ENCODE results near the gene CABP5. TPM values are rescaled to one million over a fixed set of nuclear protein-coding genes. Genes with fewer than 3 reads are reported as not detected.

Gene CABP5
- polyA plus RNA-seq, 1 donor (not counting 4 experiments of a cell fraction or from before 2014, with no cell fraction given), result not detected

GRCh38 chr19:48051335-48052033, 7.6 kb upstream of the CABP5 start:
- DNase-seq (ENCODE audit: low read depth, low spot score) (no peak), FAIRE-seq (no peak)
- H3K4me2 ChIP-seq (ENCODE audit: control insufficient read depth, extremely low read depth, insufficient read depth, low read depth, low read length), result no peak overlapping the region
- H3K9me3 ChIP-seq (ENCODE audit: control insufficient read depth, low read depth, low read length), result peaks cover 5% of the 10 kb centered on the region
- peaks cover 3% of the 10 kb centered on the region for H3K4me1 ChIP-seq (ENCODE audit: control insufficient read depth, extremely low read depth, insufficient read depth, low read length)
- H3K27ac ChIP-seq (ENCODE audit: control insufficient read depth, insufficient read depth, low read length), result no peak overlapping the region
- no peaks in the 10 kb centered on the region for H3K36me3 ChIP-seq (ENCODE audit: control insufficient read depth in 2 of 2, extremely low read depth in 1 of 2, insufficient read depth in 2 of 2, low read length in 2 of 2)
- no peak for TF ChIP-seq CTCF (optimal IDR thresholded peaks at IDR 0.05 in 1 of 3, IDR thresholded peaks at IDR 0.05 in 1 of 3, conservative IDR thresholded peaks at IDR 0.05 in 1 of 3; ENCODE audit: extremely low read depth in 1 of 3, insufficient read depth in 2 of 3, low read length in 3 of 3)
- TF ChIP-seq EZH2 (IDR thresholded peaks at IDR 0.05; ENCODE audit: low read length), result no peak
- no peak overlapping the region for H3K4me3 ChIP-seq (ENCODE audit: control insufficient read depth in 2 of 3, extremely low read depth in 1 of 3, insufficient read depth in 2 of 3, low read depth in 1 of 3, low read length in 3 of 3)
- no peak overlapping the region for H3K9ac ChIP-seq (ENCODE audit: control insufficient read depth, extremely low read depth, insufficient read depth, low read length)
- no peaks in the 10 kb centered on the region for H3K9me1 ChIP-seq (ENCODE audit: control insufficient read depth, extremely low read depth, insufficient read depth, low read length)
- H3K79me2 ChIP-seq (ENCODE audit: control insufficient read depth, insufficient read depth, low read length), result no peaks in the 10 kb centered on the region
- H2AFZ ChIP-seq (ENCODE audit: control insufficient read depth, low read length), result no peak overlapping the region
- no peaks in the 10 kb centered on the region for H4K20me1 ChIP-seq (ENCODE audit: control insufficient read depth, extremely low read depth, insufficient read depth, low read length)
- H3K27me3 ChIP-seq (ENCODE audit: control insufficient read depth, extremely low read depth, insufficient read depth, low read length), result no peaks in the 10 kb centered on the region
- dilution Hi-C loops (cut with MboI; ENCODE audit: extremely low pct_ligation_motif_present, low sequenced_read_pairs), result no loop called here

GRCh38 chr19:48044561-48044960, 682 bp upstream of the CABP5 start:
- H3K4me2 ChIP-seq (ENCODE audit: control insufficient read depth, extremely low read depth, insufficient read depth, low read depth, low read length), result no peak overlapping the region
- no peaks in the 10 kb centered on the region for H3K4me1 ChIP-seq (ENCODE audit: control insufficient read depth, extremely low read depth, insufficient read depth, low read length)
- no peak overlapping the region for H2AFZ ChIP-seq (ENCODE audit: control insufficient read depth, low read length)
- H3K4me3 ChIP-seq (ENCODE audit: control insufficient read depth in 2 of 3, extremely low read depth in 1 of 3, insufficient read depth in 2 of 3, low read depth in 1 of 3, low read length in 3 of 3), result no peak overlapping the region
- no peaks in the 10 kb centered on the region for H4K20me1 ChIP-seq (ENCODE audit: control insufficient read depth, extremely low read depth, insufficient read depth, low read length)
- dilution Hi-C loops (cut with MboI; ENCODE audit: extremely low pct_ligation_motif_present, low sequenced_read_pairs), result no loop called here
- H3K9me1 ChIP-seq (ENCODE audit: control insufficient read depth, extremely low read depth, insufficient read depth, low read length), result no peaks in the 10 kb centered on the region
- H3K27me3 ChIP-seq (ENCODE audit: control insufficient read depth, extremely low read depth, insufficient read depth, low read length), result no peaks in the 10 kb centered on the region
- no peak overlapping the region for H3K27ac ChIP-seq (ENCODE audit: control insufficient read depth, insufficient read depth, low read length)
- no peaks in the 10 kb centered on the region for H3K36me3 ChIP-seq (ENCODE audit: control insufficient read depth in 2 of 2, extremely low read depth in 1 of 2, insufficient read depth in 2 of 2, low read length in 2 of 2)
- H3K9me3 ChIP-seq (ENCODE audit: control insufficient read depth, low read depth, low read length), result no peaks in the 10 kb centered on the region
- TF ChIP-seq EZH2 (IDR thresholded peaks at IDR 0.05; ENCODE audit: low read length) (no peak), CTCF (optimal IDR thresholded peaks at IDR 0.05 in 1 of 3, IDR thresholded peaks at IDR 0.05 in 1 of 3, conservative IDR thresholded peaks at IDR 0.05 in 1 of 3; ENCODE audit: extremely low read depth in 1 of 3, insufficient read depth in 2 of 3, low read length in 3 of 3) (no peak)
- H3K79me2 ChIP-seq (ENCODE audit: control insufficient read depth, insufficient read depth, low read length), result no peaks in the 10 kb centered on the region
- H3K9ac ChIP-seq (ENCODE audit: control insufficient read depth, extremely low read depth, insufficient read depth, low read length), result no peak overlapping the region
- no peak for FAIRE-seq
- DNase-seq (ENCODE audit: low read depth, low spot score), result no peak

Measured in keratinocyte (primary cell).